Right lobe of liver (tissue), 6 donors: ENCODE measurements around the gene PCDHB6. TPM values are rescaled to one million over a fixed set of nuclear protein-coding genes. Genes with fewer than 3 reads are reported as not detected.
A peak's percentile ranks its signal among the peaks of the same experiment; 100 is the strongest.
"Not testable (repeated sequence)": the region's sequence is repeated elsewhere in the genome, so short reads cannot be mapped to it uniquely, and the experiment has no call there.

ENCODE experiments used
- ATAC-seq, 4 donors: fragments of 200-7000 bp; cut with Tn5 transposase; one replicate each; pipeline ENCODE4 v1.9.1; 2020; ENCODE audit warnings: mild to moderate bottlenecking in 4 of 4, moderate library complexity in 4 of 4
- DNase-seq, 3 donors: peaks; one replicate each; pipeline ENCODE4 v3.0.0-alpha.2; 2020
- H3K27ac ChIP-seq, 3 donors: fragments of 200-600 bp; one replicate each; pipeline ENCODE4 v1.8.0; 2022
- H3K27me3 ChIP-seq, 2 donors: fragments of 200-600 bp; one replicate each; pipeline ENCODE4 v1.8.0; 2022
- H3K36me3 ChIP-seq, 4 donors: fragments of 200-600 bp; sonication (generic) in 1 of 4; one replicate each; pipeline versions ENCODE4 v1.5.1 to v1.8.0; 2017 to 2022; ENCODE audit warnings: control low read depth in 1 of 4
- H3K4me1 ChIP-seq, 4 donors: fragments of 200-600 bp; sonication (generic) in 1 of 4; one replicate each; pipeline versions ENCODE4 v1.5.1 to v1.8.0; 2017 to 2022; ENCODE audit warnings: control low read depth in 1 of 4
- H3K4me3 ChIP-seq, 3 donors: fragments of 200-600 bp; one replicate each; pipeline ENCODE4 v1.8.0; 2022
- H3K9me3 ChIP-seq, 4 donors: fragments of 200-600 bp; sonication (generic) in 1 of 4; one replicate each; pipeline versions ENCODE4 v1.5.1 to v1.8.0; 2017 to 2022; ENCODE audit warnings: control low read depth in 1 of 4
- POLR2A ChIP-seq: fragments of 450-650 bp; IDR thresholded peaks from one replicate; pipeline ENCODE4 v1.6.1; 2017; ENCODE audit warnings: antibody characterized with exemption, mild to moderate bottlenecking
- WGBS: methylation state at CpG from one replicate; pipeline ENCODE4 v1.1.6; 2018; ENCODE audit warnings: low coverage, low lambda C conversion rate; ENCODE audit not compliant: insufficient coverage; ENCODE audit errors: missing lambda C conversion rate; 5-methylcytosine and 5-hydroxymethylcytosine counted together
- intact Hi-C, 2 donors: fragments of 100-400 bp; cut with DNase I; formaldehyde crosslinking; loops; one replicate each; pipeline versions ENCODE4 v1.11.2 to v1.14.1; 2022
- total RNA-seq, 6 experiments: library from RNA; depleted of rRNA in 2 of 6; stranded (reverse); fragments of >200 nt in 2 of 6; fragmentation: NEBNext Ultra II Directional in 3 of 6; extraction: Animal tissue kit (Norgen Biotek cat#: 25700) in 3 of 6; gene quantifications; one replicate each; pipeline versions ENCODE4 v1.1.0 to v1.2.4, GENCODE V29; 2016 to 2023
- TF ChIP-seq, protein P1 (sequence below), 4 donors: fragments of 200-600 bp in 3 of 4; fragments of 450-650 bp in 1 of 4; IDR thresholded peaks; one replicate each; pipeline versions ENCODE4 v1.5.1 to v1.8.0; 2016 to 2022; ENCODE audit warnings: antibody characterized with exemption in 4 of 4, mild to moderate bottlenecking in 2 of 4
- donor health status: DM: no; HTN: yes; CAD: no.
- donor health status: DM: no; HTN: no; CAD: no.
- donor health status: DM: no; HTN: no; CAD: no.
- donor health status: DM: no; HTN: yes; CAD: no.
- donor health status: DM: no; HTN: yes; CAD: no.

Gene PCDHB6
- total RNA-seq, 6 experiments from 2014 or later, result 0.06 to 0.16 (median 0.12) TPM; not detected in 2

DNA sequence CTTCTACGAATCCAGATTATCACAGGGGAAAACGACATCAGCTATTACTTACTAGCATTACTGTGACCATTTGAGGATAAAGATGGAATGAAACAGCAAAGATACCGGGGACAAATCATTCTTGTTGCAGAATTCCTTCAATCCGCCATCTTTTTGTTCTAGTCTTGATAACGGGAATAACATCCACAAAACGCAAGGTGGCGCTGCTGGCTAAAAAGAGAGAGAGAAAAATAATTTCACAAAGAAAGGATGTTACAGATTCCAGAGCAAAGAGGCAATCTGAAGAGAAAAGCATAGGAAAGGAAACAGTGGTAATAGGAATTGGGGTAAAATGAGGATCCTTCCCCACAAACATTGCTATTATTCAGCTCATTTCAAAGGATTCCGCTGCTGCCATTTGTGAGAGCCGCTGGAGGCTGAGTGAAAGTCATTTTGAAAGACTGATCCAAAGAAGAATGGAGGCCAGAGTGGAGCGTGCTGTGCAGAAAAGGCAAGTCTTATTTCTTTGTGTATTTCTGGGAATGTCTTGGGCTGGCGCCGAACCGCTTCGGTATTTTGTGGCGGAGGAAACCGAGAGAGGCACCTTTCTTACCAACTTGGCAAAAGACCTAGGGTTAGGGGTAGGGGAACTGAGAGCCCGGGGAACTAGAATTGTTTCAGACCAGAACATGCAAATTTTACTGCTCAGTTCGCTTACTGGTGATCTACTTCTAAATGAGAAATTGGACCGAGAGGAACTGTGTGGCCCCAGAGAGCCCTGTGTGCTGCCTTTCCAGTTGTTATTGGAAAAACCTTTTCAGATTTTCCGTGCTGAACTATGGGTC, 22.7 kb downstream of the PCDHB6 start, which contains the start of gene PCDHB7:
PCDHB7 (plus strand) TSS at position 264 of the 824 bp plus-strand sequence; CDS start at position 456, 192 bp downstream.
- TF ChIP-seq, protein P1, sequence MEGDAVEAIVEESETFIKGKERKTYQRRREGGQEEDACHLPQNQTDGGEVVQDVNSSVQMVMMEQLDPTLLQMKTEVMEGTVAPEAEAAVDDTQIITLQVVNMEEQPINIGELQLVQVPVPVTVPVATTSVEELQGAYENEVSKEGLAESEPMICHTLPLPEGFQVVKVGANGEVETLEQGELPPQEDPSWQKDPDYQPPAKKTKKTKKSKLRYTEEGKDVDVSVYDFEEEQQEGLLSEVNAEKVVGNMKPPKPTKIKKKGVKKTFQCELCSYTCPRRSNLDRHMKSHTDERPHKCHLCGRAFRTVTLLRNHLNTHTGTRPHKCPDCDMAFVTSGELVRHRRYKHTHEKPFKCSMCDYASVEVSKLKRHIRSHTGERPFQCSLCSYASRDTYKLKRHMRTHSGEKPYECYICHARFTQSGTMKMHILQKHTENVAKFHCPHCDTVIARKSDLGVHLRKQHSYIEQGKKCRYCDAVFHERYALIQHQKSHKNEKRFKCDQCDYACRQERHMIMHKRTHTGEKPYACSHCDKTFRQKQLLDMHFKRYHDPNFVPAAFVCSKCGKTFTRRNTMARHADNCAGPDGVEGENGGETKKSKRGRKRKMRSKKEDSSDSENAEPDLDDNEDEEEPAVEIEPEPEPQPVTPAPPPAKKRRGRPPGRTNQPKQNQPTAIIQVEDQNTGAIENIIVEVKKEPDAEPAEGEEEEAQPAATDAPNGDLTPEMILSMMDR (IDR thresholded peaks at IDR 0.05), result peak in 2 of 4 donors; percentile 11 to 22
- TF ChIP-seq POLR2A, result no peak
- Histone ChIP-seq H3K4me3 (no peak within 1 kb of the TSS), H3K4me1 (no peaks in the 10 kb centered on the region), H3K27ac (no peak within 1 kb of the TSS), H3K9me3 (no peaks in the 10 kb centered on the region), H3K36me3 (no peaks in the 10 kb centered on the region), H3K27me3 (peaks cover 0 to 10% of the 10 kb centered on the region in 2 donors)
- intact Hi-C loops, result no loop called here
- 27% methylated on average over 20 of the region's 20 CpGs for WGBS
- ATAC-seq (no peak), DNase-seq (no peak)

DNA sequence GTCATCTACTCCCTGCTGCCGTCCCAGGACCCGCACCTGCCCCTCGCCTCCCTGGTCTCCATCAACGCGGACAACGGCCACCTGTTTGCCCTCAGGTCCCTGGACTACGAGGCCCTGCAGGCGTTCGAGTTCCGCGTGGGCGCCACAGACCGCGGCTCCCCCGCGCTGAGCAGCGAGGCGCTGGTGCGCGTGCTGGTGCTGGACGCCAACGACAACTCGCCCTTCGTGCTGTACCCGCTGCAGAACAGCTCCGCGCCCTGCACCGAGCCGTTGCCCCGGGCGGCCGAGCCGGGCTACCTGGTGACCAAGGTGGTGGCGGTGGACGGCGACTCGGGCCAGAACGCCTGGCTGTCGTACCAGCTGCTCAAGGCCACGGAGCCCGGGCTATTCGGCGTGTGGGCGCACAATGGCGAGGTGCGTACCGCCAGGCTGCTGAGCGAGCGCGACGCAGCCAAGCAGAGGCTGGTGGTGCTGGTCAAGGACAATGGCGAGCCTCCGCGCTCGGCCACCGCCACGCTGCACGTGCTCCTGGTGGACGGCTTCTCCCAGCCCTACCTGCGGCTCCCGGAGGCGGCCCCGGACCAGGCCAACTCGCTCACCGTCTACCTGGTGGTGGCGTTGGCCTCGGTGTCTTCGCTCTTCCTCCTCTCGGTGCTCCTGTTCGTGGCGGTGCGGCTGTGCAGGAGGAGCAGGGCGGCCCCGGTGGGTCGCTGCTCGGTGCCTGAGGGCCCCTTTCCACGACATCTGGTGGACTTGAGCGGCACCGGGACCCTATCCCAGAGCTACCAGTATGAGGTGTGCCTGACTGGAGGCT, 24.6 kb downstream of the PCDHB6 start:
- DNase-seq, H3K27me3 ChIP-seq, ATAC-seq, H3K4me1 ChIP-seq, H3K9me3 ChIP-seq, H3K36me3 ChIP-seq, H3K27ac ChIP-seq, H3K4me3 ChIP-seq, intact Hi-C loops: not testable (repeated sequence)
- 30% methylated on average over 29 of the region's 79 CpGs for WGBS

DNA sequence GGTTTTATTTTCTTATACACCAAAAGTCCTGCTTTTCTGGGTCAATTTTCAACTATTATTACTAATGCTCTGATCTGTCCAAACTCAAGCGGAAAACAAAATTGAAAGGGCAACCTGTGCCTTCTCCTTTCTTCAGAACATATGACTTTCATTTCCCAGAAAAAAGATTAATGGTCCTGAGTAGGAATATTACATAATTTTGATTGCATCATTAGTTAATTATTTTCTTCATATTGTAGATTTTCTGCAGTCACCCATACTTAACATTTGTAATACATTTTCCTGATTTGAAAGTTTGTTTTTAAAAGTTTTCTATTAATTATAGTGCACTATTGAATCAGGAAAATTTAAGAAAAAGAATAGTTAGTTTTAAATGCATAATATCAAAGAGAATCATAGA, 26.1 kb downstream of the PCDHB6 start:
- Histone ChIP-seq H3K27me3 (peaks cover 0 to 10% of the 10 kb centered on the region in 2 donors), H3K9me3 (no peaks in the 10 kb centered on the region), H3K27ac (no peak overlapping the region), H3K4me1 (no peaks in the 10 kb centered on the region), H3K36me3 (no peaks in the 10 kb centered on the region), H3K4me3 (no peak overlapping the region)
- TF ChIP-seq POLR2A, result no peak
- TF ChIP-seq, protein P1 (IDR thresholded peaks at IDR 0.05), result no peak
- WGBS, result 38% methylated on average over 1 of the region's 1 CpG
- DNase-seq (no peak), ATAC-seq (no peak)
- intact Hi-C loops, result no loop called here

DNA sequence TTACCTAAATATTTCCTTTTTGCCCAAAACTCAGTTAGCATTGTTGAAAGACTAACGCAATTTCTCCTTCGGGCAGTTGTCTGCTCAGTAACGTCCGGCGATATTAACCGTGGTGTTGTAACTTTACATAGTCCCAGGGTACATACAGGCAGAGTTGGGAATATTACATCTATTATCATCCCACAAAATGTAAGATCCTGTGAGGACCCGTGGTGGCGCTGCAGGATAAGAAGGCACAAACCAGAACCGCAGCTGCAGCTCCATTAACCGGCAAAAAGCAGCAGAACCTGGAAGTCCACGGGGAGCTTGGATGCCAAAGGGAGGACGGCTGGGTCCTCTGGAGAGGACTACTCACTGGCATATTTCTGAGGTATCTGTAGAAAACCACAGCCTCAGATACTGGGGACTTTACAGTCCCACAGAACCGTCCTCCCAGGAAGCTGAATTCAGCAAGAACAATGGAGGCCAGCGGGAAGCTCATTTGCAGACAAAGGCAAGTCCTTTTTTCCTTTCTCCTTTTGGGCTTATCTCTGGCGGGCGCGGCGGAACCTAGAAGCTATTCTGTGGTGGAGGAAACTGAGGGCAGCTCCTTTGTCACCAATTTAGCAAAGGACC, 27.8 kb downstream of the PCDHB6 start, which contains the start of gene PCDHB8:
PCDHB8 (plus strand) TSS at position 214 of the 615 bp plus-strand sequence; CDS start at position 459, 245 bp downstream.
- DNase-seq, intact Hi-C loops, H3K27ac ChIP-seq, H3K9me3 ChIP-seq, H3K27me3 ChIP-seq, H3K36me3 ChIP-seq, H3K4me3 ChIP-seq, H3K4me1 ChIP-seq: not testable (repeated sequence)
- ATAC-seq, result peak in 1 of 4 donors; percentile 51
- WGBS, result 32% methylated on average over 14 of the region's 18 CpGs

DNA sequence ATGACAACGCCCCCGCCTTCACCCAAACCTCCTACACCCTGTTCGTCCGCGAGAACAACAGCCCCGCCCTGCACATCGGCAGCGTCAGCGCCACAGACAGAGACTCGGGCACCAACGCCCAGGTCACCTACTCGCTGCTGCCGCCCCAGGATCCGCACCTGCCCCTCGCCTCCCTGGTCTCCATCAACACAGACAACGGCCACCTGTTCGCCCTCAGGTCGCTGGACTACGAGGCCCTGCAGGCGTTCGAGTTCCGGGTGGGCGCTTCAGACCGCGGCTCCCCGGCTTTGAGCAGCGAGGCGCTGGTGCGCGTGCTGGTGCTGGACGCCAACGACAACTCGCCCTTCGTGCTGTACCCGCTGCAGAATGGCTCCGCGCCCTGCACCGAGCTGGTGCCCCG, 29.5 kb downstream of the PCDHB6 start:
- intact Hi-C loops, H3K4me3 ChIP-seq, H3K36me3 ChIP-seq, ATAC-seq, H3K9me3 ChIP-seq, DNase-seq, H3K27me3 ChIP-seq, H3K4me1 ChIP-seq, H3K27ac ChIP-seq: not testable (repeated sequence)
- WGBS, result 30% methylated on average over 16 of the region's 39 CpGs

DNA sequence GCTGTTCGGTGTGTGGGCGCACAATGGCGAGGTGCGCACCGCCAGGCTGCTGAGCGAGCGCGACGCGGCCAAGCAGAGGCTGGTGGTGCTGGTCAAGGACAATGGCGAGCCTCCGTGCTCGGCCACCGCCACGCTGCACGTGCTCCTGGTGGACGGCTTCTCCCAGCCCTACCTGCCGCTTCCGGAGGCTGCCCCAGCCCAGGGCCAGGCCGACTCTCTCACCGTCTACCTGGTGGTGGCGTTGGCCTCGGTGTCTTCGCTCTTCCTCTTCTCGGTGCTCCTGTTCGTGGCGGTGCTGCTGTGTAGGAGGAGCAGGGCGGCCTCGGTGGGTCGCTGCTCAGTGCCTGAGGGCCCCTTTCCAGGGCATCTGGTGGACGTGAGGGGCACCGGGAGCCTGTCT, 30.0 kb downstream of the PCDHB6 start:
- 20% methylated on average over 1 of the region's 32 CpGs for WGBS
- H3K4me1 ChIP-seq, H3K9me3 ChIP-seq, ATAC-seq, H3K4me3 ChIP-seq, intact Hi-C loops, H3K27ac ChIP-seq, DNase-seq, H3K27me3 ChIP-seq, H3K36me3 ChIP-seq: not testable (repeated sequence)
